GOT3 (cell line): Measurements from ENCODE around the gene HSF4.

Experiments used
- DNase-seq: peaks from one replicate; lab custom pipeline; 2025; ENCODE audit warnings: mixed read lengths; lab: John Stamatoyannopoulos, UW

HSF4 gene

GRCh38 chr16:67166598-67167168 is 2.1 kb downstream of the HSF4 start:
- no peak for DNase-seq

GRCh38 chr16:67167588-67167987 is 3.0 kb downstream of the HSF4 start:
- no peak for DNase-seq

- no peak for DNase-seq
Observed at GRCh38 chr16:67169011-67169451, 4.5 kb downstream of the HSF4 start.

- no peak for DNase-seq
Observed at GRCh38 chr16:67169642-67170167, 5.2 kb downstream of the HSF4 start.

- DNase-seq: peak; percentile 60
Observed at GRCh38 chr16:67170168-67170948, 5.8 kb downstream of the HSF4 start, which contains the start of gene NOL3. Gene NOL3, plus strand, starts transcription at chr16:67170538.

- no peak for DNase-seq
Observed at GRCh38 chr16:67170949-67171649, 6.6 kb downstream of the HSF4 start.

GRCh38 chr16:67173323-67173722 is 8.8 kb downstream of the HSF4 start:
- DNase-seq: no peak

- peak; percentile 29 for DNase-seq
Observed at GRCh38 chr16:67173808-67174705, 9.5 kb downstream of the HSF4 start.

- DNase-seq: no peak
Observed at GRCh38 chr16:67174706-67175231, 10.2 kb downstream of the HSF4 start.

GRCh38 chr16:67176662-67177061 is 12.1 kb downstream of the HSF4 start:
- DNase-seq: no peak

- DNase-seq: no peak
Observed at GRCh38 chr16:67177743-67178699, 13.5 kb downstream of the HSF4 start.

- no peak for DNase-seq
Observed at GRCh38 chr16:67179421-67180080, 15.0 kb downstream of the HSF4 start.

GRCh38 chr16:67180166-67180565 is 15.6 kb downstream of the HSF4 start:
- no peak for DNase-seq

GRCh38 chr16:67181346-67181745 is 16.8 kb downstream of the HSF4 start:
- DNase-seq: no peak

GRCh38 chr16:67182288-67182687 is 17.7 kb downstream of the HSF4 start:
- no peak for DNase-seq

GRCh38 chr16:67183284-67183626 is 18.7 kb downstream of the HSF4 start:
- no peak for DNase-seq

GRCh38 chr16:67183627-67184452 is 19.3 kb downstream of the HSF4 start, which contains the start of gene MATCAP1:
Gene MATCAP1, minus strand, starts transcription at chr16:67183963. Its CDS starts 3,353 bp downstream, at chr16:67180610.
- peak; percentile 88 for DNase-seq

- no peak for DNase-seq
Observed at GRCh38 chr16:67184453-67184994, 20.0 kb downstream of the HSF4 start.
